IPS DF 6.9 (cell line): Measurements from ENCODE around the gene XPO4.

Source experiments
- DNase-seq: peaks from one replicate; pipeline ENCODE4 v3.0.0-alpha.2; 2013; ENCODE audit warnings: low read depth, low spot score
- H3K27ac ChIP-seq: one replicate; pipeline ENCODE4 v1.5.1; 2013; ENCODE audit warnings: low read length, control low read depth
- H3K27me3 ChIP-seq: 2 replicates; pipeline ENCODE4 v1.6.1; 2013; ENCODE audit warnings: mild to moderate bottlenecking, low read length; ENCODE audit not compliant: control insufficient read depth, insufficient read depth
- H3K36me3 ChIP-seq: 2 replicates; pipeline ENCODE4 v1.6.1; 2013; ENCODE audit warnings: low read length; ENCODE audit not compliant: control insufficient read depth, insufficient read depth
- H3K4me1 ChIP-seq: 2 replicates; pipeline ENCODE4 v1.6.1; 2013; ENCODE audit warnings: low read length; ENCODE audit not compliant: control insufficient read depth, insufficient read depth
- H3K4me3 ChIP-seq: 2 replicates; pipeline ENCODE4 v1.5.1; 2013; ENCODE audit warnings: mild to moderate bottlenecking, low read length
- H3K9me3 ChIP-seq: 2 replicates; pipeline ENCODE4 v1.6.1; 2013; ENCODE audit warnings: low read length, inconsistent platforms; ENCODE audit not compliant: control insufficient read depth, insufficient read depth
- WGBS: extraction: QIAGEN DNeasy Blood & Tissue Kit; methylation state at CpG from one replicate; pipeline ENCODE4 v1.1.7; 2013; ENCODE audit warnings: mixed read lengths, missing lambda C conversion rate; ENCODE audit not compliant: insufficient read length, insufficient coverage; 5-methylcytosine and 5-hydroxymethylcytosine counted together

The XPO4 gene

GRCh38 chr13:20815464-20815863, 87.1 kb downstream of the XPO4 start:
- H3K9me3 ChIP-seq: no peaks in the 10 kb centered on the region
- no peak for DNase-seq
- no peaks in the 10 kb centered on the region for H3K36me3 ChIP-seq
- H3K27me3 ChIP-seq: no peaks in the 10 kb centered on the region
- H3K4me3 ChIP-seq: no peak overlapping the region
- H3K27ac ChIP-seq: no peak overlapping the region
- WGBS: no CpG with 5 or more reads among the region's 1 CpG
- no peaks in the 10 kb centered on the region for H3K4me1 ChIP-seq

GRCh38 chr13:20814224-20814910, 88.2 kb downstream of the XPO4 start:
- Histone ChIP-seq H3K36me3 (no peaks in the 10 kb centered on the region), H3K4me1 (no peaks in the 10 kb centered on the region), H3K27ac (no peak overlapping the region), H3K27me3 (no peaks in the 10 kb centered on the region), H3K9me3 (no peaks in the 10 kb centered on the region), H3K4me3 (no peak overlapping the region)
- WGBS: no CpG with 5 or more reads among the region's 5 CpGs
- no peak for DNase-seq

DNA sequence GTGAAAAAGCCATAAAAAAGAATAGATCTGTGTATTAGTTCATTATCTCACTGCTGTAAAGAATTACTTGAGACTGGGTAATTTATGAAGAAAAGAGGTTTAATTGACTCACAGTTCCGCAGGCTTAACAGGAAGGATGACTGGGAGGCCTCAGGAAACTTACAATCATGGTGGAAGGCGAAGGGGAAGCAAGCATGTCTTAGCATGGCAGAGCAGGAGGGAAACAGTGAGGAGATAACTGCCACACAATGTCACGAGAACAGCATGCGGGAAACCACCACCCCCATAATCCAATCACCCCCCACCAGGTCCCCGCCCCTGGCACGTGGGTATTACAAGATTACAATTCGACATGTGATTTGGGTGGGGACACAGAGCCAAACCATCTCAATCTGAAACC, 89.7 kb downstream of the XPO4 start:
- no CpG with 5 or more reads among the region's 7 CpGs for WGBS
- no peaks in the 10 kb centered on the region for H3K9me3 ChIP-seq
- no peak for DNase-seq
- H3K4me3 ChIP-seq: no peak overlapping the region
- no peaks in the 10 kb centered on the region for H3K36me3 ChIP-seq
- no peaks in the 10 kb centered on the region for H3K27me3 ChIP-seq
- no peak overlapping the region for H3K27ac ChIP-seq
- H3K4me1 ChIP-seq: no peaks in the 10 kb centered on the region

DNA sequence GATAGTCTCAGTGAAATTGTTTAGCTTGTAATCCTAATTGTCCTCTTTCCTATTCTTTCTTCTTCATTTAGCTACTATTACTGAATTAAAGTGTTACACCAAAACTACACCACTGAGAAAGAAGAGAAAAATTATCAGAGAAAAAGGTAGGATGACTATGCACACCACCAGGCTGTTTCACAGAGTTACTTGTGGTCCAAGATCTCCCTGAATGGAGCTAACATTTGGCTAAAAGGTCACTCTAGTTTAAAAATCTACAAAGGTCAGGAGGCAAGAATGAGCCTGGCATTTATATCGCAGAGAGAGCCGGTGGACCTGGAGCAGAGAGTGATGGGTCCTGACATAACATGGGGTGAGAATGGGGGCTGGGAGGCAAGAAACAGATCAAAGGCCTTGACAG, 91.7 kb downstream of the XPO4 start:
- H3K36me3 ChIP-seq: no peaks in the 10 kb centered on the region
- WGBS: no CpG with 5 or more reads among the region's 2 CpGs
- no peaks in the 10 kb centered on the region for H3K4me1 ChIP-seq
- no peak overlapping the region for H3K27ac ChIP-seq
- H3K27me3 ChIP-seq: no peaks in the 10 kb centered on the region; the same call in 1 of the 2 replicates
- no peak overlapping the region for H3K4me3 ChIP-seq
- H3K9me3 ChIP-seq: no peaks in the 10 kb centered on the region
- DNase-seq: no peak

GRCh38 chr13:20808874-20809273, 93.7 kb downstream of the XPO4 start:
- no CpG with 5 or more reads among the region's 4 CpGs for WGBS

GRCh38 chr13:20803180-20803965, 99.2 kb downstream of the XPO4 start:
- no peaks in the 10 kb centered on the region for H3K36me3 ChIP-seq
- no peak overlapping the region for H3K27ac ChIP-seq
- H3K9me3 ChIP-seq: no peaks in the 10 kb centered on the region
- WGBS: no CpG with 5 or more reads among the region's 3 CpGs
- no peaks in the 10 kb centered on the region for H3K4me1 ChIP-seq
- H3K4me3 ChIP-seq: no peak overlapping the region
- no peaks in the 10 kb centered on the region; the same call in 1 of the 2 replicates for H3K27me3 ChIP-seq
- DNase-seq: no peak

More at GRCh38 chr13:20808874-20809273, 93.7 kb downstream of the XPO4 start:
- no peak overlapping the region for H3K4me3 ChIP-seq
- H3K36me3 ChIP-seq: no peaks in the 10 kb centered on the region
- no peaks in the 10 kb centered on the region; the same call in 1 of the 2 replicates for H3K27me3 ChIP-seq
- H3K9me3 ChIP-seq: no peaks in the 10 kb centered on the region
- H3K27ac ChIP-seq: no peak overlapping the region
- no peak for DNase-seq
- H3K4me1 ChIP-seq: no peaks in the 10 kb centered on the region

- Histone ChIP-seq H3K36me3 (no peaks in the 10 kb centered on the region; the same call in 1 of the 2 replicates), H3K9me3 (no peaks in the 10 kb centered on the region), H3K27ac (no peak overlapping the region), H3K4me3 (no peak overlapping the region), H3K4me1 (no peaks in the 10 kb centered on the region), H3K27me3 (no peaks in the 10 kb centered on the region)
- no CpG with 5 or more reads among the region's 2 CpGs for WGBS
- no peak for DNase-seq
Observed at GRCh38 chr13:20801707-20802106, 100.8 kb downstream of the XPO4 start.

- no peaks in the 10 kb centered on the region for H3K27me3 ChIP-seq
- H3K4me1 ChIP-seq: no peaks in the 10 kb centered on the region
- H3K9me3 ChIP-seq: no peaks in the 10 kb centered on the region
- H3K27ac ChIP-seq: no peak overlapping the region
- WGBS: no CpG with 5 or more reads among the region's 6 CpGs
- DNase-seq: no peak
- no peaks in the 10 kb centered on the region; the same call in 1 of the 2 replicates for H3K36me3 ChIP-seq
- H3K4me3 ChIP-seq: no peak overlapping the region
Observed at GRCh38 chr13:20799726-20800416, 102.7 kb downstream of the XPO4 start.

DNA sequence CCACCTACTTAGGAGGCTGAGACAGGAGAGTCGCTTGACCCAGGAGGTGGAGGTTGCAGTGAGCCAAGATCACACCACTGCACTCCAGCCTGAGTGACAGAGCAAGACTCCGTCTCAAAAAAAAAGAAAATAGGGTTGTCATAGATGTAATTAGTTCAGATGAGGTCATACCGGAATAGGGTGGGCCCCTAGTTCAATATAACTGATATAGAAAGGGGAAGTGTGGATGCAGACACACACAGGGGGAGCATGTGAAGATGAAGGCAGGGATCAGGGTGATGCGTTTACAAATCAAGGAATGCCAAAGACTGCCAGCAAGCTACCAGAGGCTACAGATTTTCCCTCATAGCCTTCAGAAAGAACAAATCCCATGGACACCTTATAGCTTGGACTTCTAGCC, 104.5 kb downstream of the XPO4 start:
- Histone ChIP-seq H3K4me3 (no peak overlapping the region), H3K4me1 (no peaks in the 10 kb centered on the region), H3K27me3 (no peaks in the 10 kb centered on the region), H3K9me3 (no peaks in the 10 kb centered on the region), H3K27ac (no peak overlapping the region), H3K36me3 (no peaks in the 10 kb centered on the region; the same call in 1 of the 2 replicates)
- DNase-seq: no peak
- WGBS: no CpG with 5 or more reads among the region's 4 CpGs

DNA sequence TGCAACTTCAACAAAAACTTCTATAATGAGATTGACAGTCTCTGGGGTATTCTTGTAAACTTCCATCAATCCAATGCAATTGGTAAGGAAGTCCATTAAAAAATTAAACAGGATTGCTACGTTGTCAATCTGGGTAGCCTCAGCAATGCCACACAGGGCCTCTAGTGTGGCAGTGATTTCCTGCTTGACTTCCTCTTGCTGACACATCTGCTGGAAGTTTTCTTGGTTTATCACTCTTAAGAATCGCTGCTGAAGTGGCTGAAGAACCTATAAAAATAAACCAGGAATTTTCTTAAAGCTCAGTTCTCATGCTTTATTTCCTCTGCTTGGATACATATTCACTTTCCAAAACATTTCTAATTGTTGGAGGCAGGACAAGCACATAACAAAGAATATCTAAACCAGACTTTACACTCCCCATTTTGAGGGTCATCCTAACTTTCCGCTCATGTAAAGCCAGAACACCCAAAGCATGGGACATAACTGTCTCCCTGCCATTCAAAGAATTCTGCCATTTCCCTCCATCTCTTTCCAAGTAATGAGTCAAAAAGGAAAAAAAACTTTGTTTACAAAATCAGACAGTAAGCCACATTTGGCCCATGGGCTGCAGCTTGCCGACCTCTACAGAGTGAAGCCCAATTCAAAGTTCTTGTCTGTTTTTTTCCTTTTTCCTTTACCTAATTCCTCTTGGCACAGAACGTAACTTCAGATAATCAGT, 105.6 kb downstream of the XPO4 start:
- no peaks in the 10 kb centered on the region; the same call in 1 of the 2 replicates for H3K36me3 ChIP-seq
- DNase-seq: no peak
- WGBS: no CpG with 5 or more reads among the region's 5 CpGs
- H3K9me3 ChIP-seq: no peaks in the 10 kb centered on the region
- H3K27ac ChIP-seq: no peak overlapping the region
- no peaks in the 10 kb centered on the region for H3K27me3 ChIP-seq
- H3K4me1 ChIP-seq: no peaks in the 10 kb centered on the region
- no peak overlapping the region for H3K4me3 ChIP-seq
